Aorta (tissue), 5 donors: Measurements from ENCODE around the gene CDHR5. TPM values are rescaled to one million over a fixed set of nuclear protein-coding genes. Genes with fewer than 3 reads are reported as not detected.

Experiments
- ATAC-seq: fragments of 200-7000 bp; cut with Tn5 transposase; one replicate; pipeline ENCODE4 v1.9.1; 2022; ENCODE audit warnings: moderate library complexity; ENCODE audit not compliant: low FRiP score
- DNase-seq, 2 donors: peaks; one replicate each; pipeline ENCODE4 v3.0.0-alpha.2; 2020
- H3K27ac ChIP-seq, 2 donors: one replicate each; pipeline ENCODE4 v1.5.1; 2013; ENCODE audit warnings: low read length in 2 of 2, mild to moderate bottlenecking in 2 of 2, moderate library complexity in 2 of 2, control low read depth in 1 of 2, inconsistent platforms in 1 of 2, low read depth in 1 of 2
- H3K27me3 ChIP-seq, 2 donors: one replicate each; pipeline ENCODE4 v1.6.1; 2013; ENCODE audit warnings: control low read depth in 1 of 2, low read length in 1 of 2, mild to moderate bottlenecking in 1 of 2, moderate library complexity in 1 of 2; ENCODE audit not compliant: insufficient read depth in 2 of 2, control insufficient read depth in 1 of 2
- H3K36me3 ChIP-seq, 2 donors: one replicate each; pipeline ENCODE4 v1.6.1; 2013; ENCODE audit warnings: control low read depth in 1 of 2, low read length in 1 of 2, mild to moderate bottlenecking in 1 of 2; ENCODE audit not compliant: insufficient read depth in 2 of 2, control insufficient read depth in 1 of 2
- H3K4me1 ChIP-seq, 2 donors: one replicate each; pipeline ENCODE4 v1.6.1; 2013; ENCODE audit warnings: low read length in 2 of 2, control low read depth in 1 of 2, mild to moderate bottlenecking in 1 of 2, moderate library complexity in 1 of 2; ENCODE audit not compliant: insufficient read depth in 2 of 2, control insufficient read depth in 1 of 2
- H3K4me3 ChIP-seq, 2 donors: one replicate each; pipeline ENCODE4 v1.5.1; 2013; ENCODE audit warnings: low read length in 2 of 2, control low read depth in 1 of 2, mild to moderate bottlenecking in 1 of 2
- H3K9me3 ChIP-seq: one replicate; pipeline ENCODE4 v1.6.1; 2013; ENCODE audit warnings: mild to moderate bottlenecking, low read length; ENCODE audit not compliant: control insufficient read depth
- WGBS, 2 donors: extraction: QIAGEN DNeasy Blood & Tissue Kit; methylation state at CpG; one replicate each; pipeline ENCODE4 v1.1.7; 2013; 5-methylcytosine and 5-hydroxymethylcytosine counted together
- intact Hi-C, 2 donors: fragments of 100-400 bp; cut with DNase I; formaldehyde crosslinking; loops; one replicate each; pipeline versions ENCODE4 v1.14.2 to v1.15.0; 2022
- polyA plus RNA-seq, 2 donors: library from polyadenylated mRNA; stranded (reverse); fragments of 200-250 nt; gene quantifications; one replicate each; pipeline ENCODE4 v1.2.3, GENCODE V29; 2013
- total RNA-seq, 2 donors: library from RNA; stranded (reverse); fragmentation: NEBNext Ultra II Directional; extraction: Animal tissue kit (Norgen Biotek cat#: 25700); gene quantifications; one replicate each; pipeline ENCODE4 v1.2.1, GENCODE V29; 2021
- donor health status: healthy with polysubstance abuse.
- donor health status: Bipolar disorder and iron deficiency.
- donor health status: DM: no; HTN: no; CAD: no.
- donor health status: DM: no; HTN: no; CAD: no.
- donor health status: DM: yes; HTN: yes; CAD: no.

CDHR5 gene
- total and polyA plus RNA-seq, 4 donors: 0.79 to 39.8 TPM; not detected in 2

GRCh38 chr11:628056-628455 lies 3.3 kb upstream of the CDHR5 start:
- ATAC-seq: no peak

GRCh38 chr11:627308-627576 lies 2.5 kb upstream of the CDHR5 start:
- no peaks in the 10 kb centered on the region for H3K4me1 ChIP-seq
- intact Hi-C loops: no loop called here
- ATAC-seq: no peak
- no peaks in the 10 kb centered on the region for H3K27me3 ChIP-seq
- DNase-seq: no peak
- no peak overlapping the region for H3K4me3 ChIP-seq
- H3K9me3 ChIP-seq: no peaks in the 10 kb centered on the region
- H3K36me3 ChIP-seq: no peaks in the 10 kb centered on the region
- WGBS, 2 donors: 29 to 50% methylated on average over 13 to 28 of the region's 28 CpGs
- no peak overlapping the region for H3K27ac ChIP-seq

More at GRCh38 chr11:628056-628455, 3.3 kb upstream of the CDHR5 start:
- Histone ChIP-seq H3K4me1 (no peaks in the 10 kb centered on the region), H3K36me3 (no peaks in the 10 kb centered on the region), H3K27me3 (no peaks in the 10 kb centered on the region), H3K9me3 (no peaks in the 10 kb centered on the region), H3K27ac (no peak overlapping the region), H3K4me3 (no peak overlapping the region)
- intact Hi-C loops: no loop called here
- peak in 1 of 2 donors; percentile 74 for DNase-seq
- 95% methylated on average over 31 of the region's 31 CpGs for WGBS, 2 donors

GRCh38 chr11:626475-627307 lies 1.9 kb upstream of the CDHR5 start, which contains the start of gene SCT:
TSS of gene SCT (minus strand) at chr11:627181. CDS start at chr11:627143, 38 bp downstream.
- Histone ChIP-seq H3K36me3 (no peaks in the 10 kb centered on the region), H3K4me1 (no peaks in the 10 kb centered on the region), H3K4me3 (no peak within 1 kb of the TSS), H3K27me3 (no peaks in the 10 kb centered on the region), H3K9me3 (no peaks in the 10 kb centered on the region), H3K27ac (no peak within 1 kb of the TSS)
- 23 to 42% methylated on average over 21 to 72 of the region's 72 CpGs for WGBS, 2 donors
- intact Hi-C loops: no loop called here
- ATAC-seq (no peak), DNase-seq (peak in 1 of 2 donors; percentile 65)

GRCh38 chr11:625636-626268 lies 997 bp upstream of the CDHR5 start:
- WGBS, 2 donors: 88 to 90% methylated on average over 22 of the region's 22 CpGs
- no peaks in the 10 kb centered on the region for H3K9me3 ChIP-seq
- H3K36me3 ChIP-seq: no peaks in the 10 kb centered on the region
- no peaks in the 10 kb centered on the region for H3K4me1 ChIP-seq
- H3K27ac ChIP-seq: no peak overlapping the region
- no peak for ATAC-seq
- H3K4me3 ChIP-seq: no peak overlapping the region
- no peak for DNase-seq
- intact Hi-C loops: no loop called here
- no peaks in the 10 kb centered on the region for H3K27me3 ChIP-seq

GRCh38 chr11:623999-624704 lies 603 bp downstream of the CDHR5 start:
- Histone ChIP-seq H3K36me3 (no peaks in the 10 kb centered on the region), H3K27me3 (no peaks in the 10 kb centered on the region), H3K27ac (no peak overlapping the region), H3K9me3 (no peaks in the 10 kb centered on the region), H3K4me1 (no peaks in the 10 kb centered on the region), H3K4me3 (no peak overlapping the region)
- ATAC-seq: no peak
- intact Hi-C loops: no loop called here
- WGBS, 2 donors: 86 to 87% methylated on average over 25 of the region's 25 CpGs
- DNase-seq: no peak

DNA sequence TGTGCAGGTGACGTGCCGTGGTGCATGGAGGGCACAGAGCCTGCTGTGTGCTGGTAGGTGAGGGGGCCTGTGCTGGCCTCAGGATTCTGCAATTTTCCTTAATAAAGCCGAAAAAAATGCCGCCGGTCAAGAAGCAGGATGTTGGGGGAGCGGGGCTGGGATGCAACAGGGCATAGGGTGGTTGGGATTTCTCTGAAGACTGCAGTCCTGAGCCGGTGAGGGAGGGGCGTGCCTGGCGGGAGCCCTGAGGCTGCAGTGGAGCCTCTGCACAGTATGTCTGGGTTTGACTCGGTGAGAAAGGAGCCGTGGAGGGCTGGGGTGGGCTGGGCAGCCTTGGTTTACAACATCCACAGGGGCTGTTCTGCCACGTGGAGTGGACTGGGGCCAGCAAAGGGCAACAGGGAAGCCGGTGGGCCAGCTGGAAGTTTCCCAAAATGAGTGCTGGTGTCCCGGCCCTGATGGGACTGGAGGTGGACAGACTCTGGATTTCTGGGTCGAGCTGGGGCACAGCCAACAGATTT lies 1.3 kb downstream of the CDHR5 start:
- no peaks in the 10 kb centered on the region for H3K36me3 ChIP-seq
- H3K27ac ChIP-seq: no peak overlapping the region
- intact Hi-C loops: no loop called here
- H3K27me3 ChIP-seq: no peaks in the 10 kb centered on the region
- no peaks in the 10 kb centered on the region for H3K9me3 ChIP-seq
- DNase-seq: no peak
- H3K4me1 ChIP-seq: no peaks in the 10 kb centered on the region
- WGBS, 2 donors: 81 to 84% methylated on average over 15 of the region's 15 CpGs
- no peak overlapping the region for H3K4me3 ChIP-seq
- ATAC-seq: no peak

DNA sequence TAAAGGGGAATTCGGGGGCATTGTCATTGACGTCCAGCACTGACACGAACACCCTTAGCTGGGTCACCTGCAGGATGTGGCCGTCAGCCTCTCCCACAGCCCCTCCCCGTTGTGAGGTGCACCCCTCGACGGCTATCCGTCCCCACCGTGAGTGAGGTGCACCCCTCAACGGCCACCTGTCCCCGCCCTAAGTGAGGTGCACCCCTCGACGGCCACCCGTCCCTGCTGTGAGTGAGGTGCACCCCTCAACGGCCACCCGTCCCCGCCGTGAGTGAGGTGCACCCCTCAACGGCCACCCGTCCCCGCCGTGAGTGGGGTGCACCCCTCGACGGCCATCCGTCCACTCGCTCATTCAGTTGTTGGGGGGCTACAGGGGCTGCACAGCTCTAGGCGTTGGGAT lies 2.9 kb downstream of the CDHR5 start:
- DNase-seq: no peak
- intact Hi-C loops: no loop called here
- H3K4me1 ChIP-seq: no peaks in the 10 kb centered on the region
- no peak overlapping the region for H3K4me3 ChIP-seq
- 86 to 91% methylated on average over 27 of the region's 27 CpGs for WGBS, 2 donors
- H3K27ac ChIP-seq: no peak overlapping the region
- no peak for ATAC-seq
- no peaks in the 10 kb centered on the region for H3K9me3 ChIP-seq
- H3K36me3 ChIP-seq: no peaks in the 10 kb centered on the region
- H3K27me3 ChIP-seq: no peaks in the 10 kb centered on the region

DNA sequence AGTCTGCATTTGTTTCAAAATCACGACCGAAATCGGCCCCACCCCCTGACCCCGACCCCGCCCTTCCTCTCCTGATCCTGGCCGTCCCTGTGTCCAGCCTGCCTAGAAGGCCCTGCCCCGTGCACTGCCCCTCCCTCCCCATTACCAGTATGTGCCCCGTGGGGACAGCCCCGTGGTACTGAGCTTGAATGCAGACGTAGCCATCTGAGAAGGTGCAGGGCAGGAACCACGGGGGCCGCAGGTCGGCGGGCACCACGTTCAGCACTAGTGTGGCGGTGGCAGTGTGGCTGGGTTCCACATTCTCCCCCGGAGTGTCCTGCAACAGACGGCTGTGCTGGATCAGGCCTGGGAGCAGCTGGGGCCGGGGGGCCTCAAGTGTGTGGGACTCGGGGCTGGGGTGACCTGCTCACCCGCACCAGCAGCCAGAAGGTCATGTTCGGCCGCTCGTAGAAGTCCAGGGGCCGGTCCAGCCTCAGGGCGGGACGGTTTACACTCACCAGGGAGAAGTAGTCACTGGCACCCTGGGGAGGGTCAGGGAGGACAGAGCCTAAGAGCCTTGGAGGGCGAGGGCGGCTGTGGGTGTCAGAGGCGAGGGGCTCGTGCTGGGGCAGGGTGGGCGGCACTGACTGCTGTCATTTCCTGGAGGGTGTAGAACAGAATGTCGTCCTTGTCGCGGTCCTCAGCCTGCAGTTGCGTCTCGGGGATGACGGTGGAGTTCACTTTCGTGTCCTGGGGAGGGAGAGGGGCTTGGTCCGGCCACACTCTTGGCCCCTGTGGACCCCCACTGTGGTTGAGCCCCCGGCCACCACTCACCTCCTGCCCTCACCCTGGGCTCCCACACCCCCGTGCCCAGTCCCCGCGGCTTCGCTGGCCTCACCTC lies 3.6 kb downstream of the CDHR5 start:
- Histone ChIP-seq H3K36me3 (no peaks in the 10 kb centered on the region), H3K9me3 (no peaks in the 10 kb centered on the region), H3K4me3 (no peak overlapping the region), H3K4me1 (no peaks in the 10 kb centered on the region), H3K27me3 (no peaks in the 10 kb centered on the region), H3K27ac (no peak overlapping the region)
- DNase-seq (no peak), ATAC-seq (no peak)
- intact Hi-C loops: no loop called here
- WGBS, 2 donors: 80 to 82% methylated on average over 45 of the region's 45 CpGs
